ENCODE measurements around the gene PPP1R1A. TPM values are rescaled to one million over a fixed set of nuclear protein-coding genes. Genes with fewer than 3 reads are reported as not detected.

The PPP1R1A gene
- polyA plus RNA-seq, 1 donor (not counting 4 experiments of a cell fraction or from before 2014, with no cell fraction given): not detected

GRCh38 chr12:54566792-54567191 lies 21.7 kb downstream of the PPP1R1A start:
- Histone ChIP-seq H3K27ac (ENCODE audit: control insufficient read depth, insufficient read depth, low read length) (no peak overlapping the region), H3K4me3 (ENCODE audit: control insufficient read depth in 2 of 3, extremely low read depth in 1 of 3, insufficient read depth in 2 of 3, low read depth in 1 of 3, low read length in 3 of 3) (no peak overlapping the region), H3K9me1 (ENCODE audit: control insufficient read depth, extremely low read depth, insufficient read depth, low read length) (no peaks in the 10 kb centered on the region), H3K79me2 (ENCODE audit: control insufficient read depth, insufficient read depth, low read length) (no peaks in the 10 kb centered on the region), H3K27me3 (ENCODE audit: control insufficient read depth, extremely low read depth, insufficient read depth, low read length) (peaks cover 10% of the 10 kb centered on the region), H2AFZ (ENCODE audit: control insufficient read depth, low read length) (no peak overlapping the region), H3K9me3 (ENCODE audit: control insufficient read depth, low read depth, low read length) (no peaks in the 10 kb centered on the region), H4K20me1 (ENCODE audit: control insufficient read depth, extremely low read depth, insufficient read depth, low read length) (no peaks in the 10 kb centered on the region), H3K4me2 (ENCODE audit: control insufficient read depth, extremely low read depth, insufficient read depth, low read depth, low read length) (no peak overlapping the region), H3K4me1 (ENCODE audit: control insufficient read depth, extremely low read depth, insufficient read depth, low read length) (no peaks in the 10 kb centered on the region), H3K36me3 (ENCODE audit: control insufficient read depth in 2 of 2, extremely low read depth in 1 of 2, insufficient read depth in 2 of 2, low read length in 2 of 2) (no peaks in the 10 kb centered on the region), H3K9ac (ENCODE audit: control insufficient read depth, extremely low read depth, insufficient read depth, low read length) (no peak overlapping the region)
- no peak for FAIRE-seq
- DNase-seq (ENCODE audit: low read depth, low spot score): no peak
- TF ChIP-seq EZH2 (IDR thresholded peaks at IDR 0.05; ENCODE audit: low read length): no peak
- TF ChIP-seq, protein P1, sequence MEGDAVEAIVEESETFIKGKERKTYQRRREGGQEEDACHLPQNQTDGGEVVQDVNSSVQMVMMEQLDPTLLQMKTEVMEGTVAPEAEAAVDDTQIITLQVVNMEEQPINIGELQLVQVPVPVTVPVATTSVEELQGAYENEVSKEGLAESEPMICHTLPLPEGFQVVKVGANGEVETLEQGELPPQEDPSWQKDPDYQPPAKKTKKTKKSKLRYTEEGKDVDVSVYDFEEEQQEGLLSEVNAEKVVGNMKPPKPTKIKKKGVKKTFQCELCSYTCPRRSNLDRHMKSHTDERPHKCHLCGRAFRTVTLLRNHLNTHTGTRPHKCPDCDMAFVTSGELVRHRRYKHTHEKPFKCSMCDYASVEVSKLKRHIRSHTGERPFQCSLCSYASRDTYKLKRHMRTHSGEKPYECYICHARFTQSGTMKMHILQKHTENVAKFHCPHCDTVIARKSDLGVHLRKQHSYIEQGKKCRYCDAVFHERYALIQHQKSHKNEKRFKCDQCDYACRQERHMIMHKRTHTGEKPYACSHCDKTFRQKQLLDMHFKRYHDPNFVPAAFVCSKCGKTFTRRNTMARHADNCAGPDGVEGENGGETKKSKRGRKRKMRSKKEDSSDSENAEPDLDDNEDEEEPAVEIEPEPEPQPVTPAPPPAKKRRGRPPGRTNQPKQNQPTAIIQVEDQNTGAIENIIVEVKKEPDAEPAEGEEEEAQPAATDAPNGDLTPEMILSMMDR (optimal IDR thresholded peaks at IDR 0.05 in 1 of 3, IDR thresholded peaks at IDR 0.05 in 1 of 3, conservative IDR thresholded peaks at IDR 0.05 in 1 of 3; ENCODE audit: extremely low read depth in 1 of 3, insufficient read depth in 2 of 3, low read length in 3 of 3): no peak
- dilution Hi-C loops (cut with MboI; ENCODE audit: extremely low pct_ligation_motif_present, low sequenced_read_pairs): no loop called here

DNA sequence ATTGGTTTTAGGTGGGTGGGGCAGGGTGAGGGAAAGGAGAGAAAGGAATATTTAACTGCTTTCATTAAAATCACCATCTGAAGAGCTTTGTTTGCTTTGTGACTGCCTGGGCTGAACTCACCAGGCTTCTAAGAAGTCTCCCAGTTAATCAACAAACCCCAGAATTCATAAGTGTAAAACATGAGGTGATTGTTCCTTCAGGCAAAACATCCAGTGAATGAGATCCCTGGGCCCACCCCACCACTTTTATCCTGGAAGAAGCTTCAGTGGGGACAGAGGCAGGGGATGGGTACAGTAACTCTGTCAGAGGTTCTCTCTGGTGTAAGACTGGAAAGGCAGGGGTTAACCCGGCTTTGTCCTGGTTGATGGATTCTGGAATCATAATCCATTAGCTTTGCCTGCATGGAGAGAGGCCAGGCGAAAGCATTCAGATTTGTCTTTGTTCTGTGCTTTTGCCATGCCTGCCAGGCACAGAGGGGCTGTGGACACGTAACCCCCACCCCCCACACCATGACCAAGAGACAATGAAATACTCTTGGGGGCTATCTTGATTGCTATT lies 22.4 kb downstream of the PPP1R1A start:
- H3K9me3 ChIP-seq (ENCODE audit: control insufficient read depth, low read depth, low read length): no peaks in the 10 kb centered on the region
- no peaks in the 10 kb centered on the region for H3K9me1 ChIP-seq (ENCODE audit: control insufficient read depth, extremely low read depth, insufficient read depth, low read length)
- H2AFZ ChIP-seq (ENCODE audit: control insufficient read depth, low read length): no peak overlapping the region
- H3K4me1 ChIP-seq (ENCODE audit: control insufficient read depth, extremely low read depth, insufficient read depth, low read length): no peaks in the 10 kb centered on the region
- H3K79me2 ChIP-seq (ENCODE audit: control insufficient read depth, insufficient read depth, low read length): no peaks in the 10 kb centered on the region
- no peak for TF ChIP-seq EZH2 (IDR thresholded peaks at IDR 0.05; ENCODE audit: low read length)
- TF ChIP-seq, protein P1 (optimal IDR thresholded peaks at IDR 0.05 in 1 of 3, IDR thresholded peaks at IDR 0.05 in 1 of 3, conservative IDR thresholded peaks at IDR 0.05 in 1 of 3; ENCODE audit: extremely low read depth in 1 of 3, insufficient read depth in 2 of 3, low read length in 3 of 3): no peak
- H3K27me3 ChIP-seq (ENCODE audit: control insufficient read depth, extremely low read depth, insufficient read depth, low read length): peaks cover 15% of the 10 kb centered on the region
- FAIRE-seq: no peak
- H3K27ac ChIP-seq (ENCODE audit: control insufficient read depth, insufficient read depth, low read length): no peak overlapping the region
- no peak overlapping the region for H3K4me2 ChIP-seq (ENCODE audit: control insufficient read depth, extremely low read depth, insufficient read depth, low read depth, low read length)
- no peaks in the 10 kb centered on the region for H4K20me1 ChIP-seq (ENCODE audit: control insufficient read depth, extremely low read depth, insufficient read depth, low read length)
- H3K4me3 ChIP-seq (ENCODE audit: control insufficient read depth in 2 of 3, extremely low read depth in 1 of 3, insufficient read depth in 2 of 3, low read depth in 1 of 3, low read length in 3 of 3): no peak overlapping the region
- DNase-seq (ENCODE audit: low read depth, low spot score): no peak
- dilution Hi-C loops (cut with MboI; ENCODE audit: extremely low pct_ligation_motif_present, low sequenced_read_pairs): no loop called here
- H3K36me3 ChIP-seq (ENCODE audit: control insufficient read depth in 2 of 2, extremely low read depth in 1 of 2, insufficient read depth in 2 of 2, low read length in 2 of 2): no peaks in the 10 kb centered on the region
- H3K9ac ChIP-seq (ENCODE audit: control insufficient read depth, extremely low read depth, insufficient read depth, low read length): no peak overlapping the region
